CD8-positive, alpha-beta memory T cell (primary cell): Measurements from ENCODE around the gene NAIF1. TPM values are rescaled to one million over a fixed set of nuclear protein-coding genes. Genes with fewer than 3 reads are reported as not detected.

Experiments used
- CTCF ChIA-PET: fragments of 350-600 bp; sonication (Branson Sonifier 250); formaldehyde crosslinking; loops from one replicate; lab custom pipeline; 2021; ENCODE audit warnings: antibody characterized with exemption; lab: Charles Lee
- POLR2A ChIA-PET: fragments of 350-600 bp; sonication (Branson Sonifier 250); formaldehyde crosslinking; loops from one replicate; lab custom pipeline; 2021; ENCODE audit warnings: antibody characterized with exemption; lab: Charles Lee
- DNase-seq, 5 donors: peaks; one replicate each; pipeline versions ENCODE4 v3.0.0 to v3.0.0-alpha.2; 2020 to 2022; ENCODE audit warnings: mixed read lengths in 1 of 5
- H3K27ac ChIP-seq: one replicate; pipeline ENCODE4 v1.7.0; 2013; ENCODE audit warnings: low read depth, mild to moderate bottlenecking, low read length, moderate library complexity
- H3K27me3 ChIP-seq: 2 replicates; pipeline ENCODE4 v1.7.0; 2013; ENCODE audit warnings: low read length, mild to moderate bottlenecking; ENCODE audit not compliant: insufficient read depth, poor library complexity, severe bottlenecking
- H3K36me3 ChIP-seq: 2 replicates; pipeline ENCODE4 v1.7.0; 2013; ENCODE audit warnings: mild to moderate bottlenecking, low read length, moderate library complexity; ENCODE audit not compliant: insufficient read depth
- H3K4me1 ChIP-seq: 2 replicates; pipeline ENCODE4 v1.7.0; 2013; ENCODE audit warnings: mild to moderate bottlenecking, low read length, moderate library complexity; ENCODE audit not compliant: insufficient read depth
- H3K4me3 ChIP-seq: 2 replicates; pipeline ENCODE4 v1.7.0; 2013; ENCODE audit warnings: mild to moderate bottlenecking, low read length
- H3K9me3 ChIP-seq: 2 replicates; pipeline ENCODE4 v1.7.0; 2013; ENCODE audit warnings: mild to moderate bottlenecking, low read length
- H3K27ac Mint-ChIP-seq, 8 donors: one replicate each; pipeline ENCODE4 v1.8.0; 2020 to 2021; ENCODE audit warnings: mixed read lengths in 8 of 8, mild to moderate bottlenecking in 6 of 8, inconsistent platforms in 3 of 8, moderate library complexity in 3 of 8
- H3K27me3 Mint-ChIP-seq, 2 donors: one replicate each; pipeline ENCODE4 v1.8.0; 2020 to 2021; ENCODE audit warnings: mixed read lengths in 2 of 2, mild to moderate bottlenecking in 1 of 2, moderate library complexity in 1 of 2
- H3K36me3 Mint-ChIP-seq, 3 donors: one replicate each; pipeline ENCODE4 v1.8.0; 2020 to 2021; ENCODE audit warnings: mixed read lengths in 3 of 3, inconsistent platforms in 1 of 3, mild to moderate bottlenecking in 1 of 3
- H3K4me1 Mint-ChIP-seq, 3 donors: one replicate each; pipeline ENCODE4 v1.8.0; 2020 to 2021; ENCODE audit warnings: mixed read lengths in 3 of 3, inconsistent platforms in 1 of 3, mild to moderate bottlenecking in 1 of 3
- H3K4me3 Mint-ChIP-seq, 7 donors: one replicate each; pipeline ENCODE4 v1.8.0; 2020 to 2021; ENCODE audit warnings: mixed read lengths in 7 of 7, mild to moderate bottlenecking in 6 of 7, moderate library complexity in 4 of 7, inconsistent platforms in 2 of 7
- H3K9me3 Mint-ChIP-seq, 5 donors: one replicate each; pipeline ENCODE4 v1.8.0; 2020 to 2022; ENCODE audit warnings: mixed read lengths in 5 of 5, mild to moderate bottlenecking in 3 of 5, moderate library complexity in 2 of 5, inconsistent platforms in 1 of 5
- polyA plus RNA-seq: library from polyadenylated mRNA; unstranded; fragments of 300-500 nt; fragmentation: Illumina TruSeq; gene quantifications from one replicate; pipeline ENCODE4 v1.2.3, GENCODE V29; 2021
- total RNA-seq, 2 experiments: library from RNA; stranded (reverse); gene quantifications; one replicate each; pipeline ENCODE4 v1.2.3, GENCODE V29; 2021

The NAIF1 gene
- total and polyA plus RNA-seq, 3 experiments from 2014 or later: 13.1 to 14.0 (median 13.5) TPM

DNA sequence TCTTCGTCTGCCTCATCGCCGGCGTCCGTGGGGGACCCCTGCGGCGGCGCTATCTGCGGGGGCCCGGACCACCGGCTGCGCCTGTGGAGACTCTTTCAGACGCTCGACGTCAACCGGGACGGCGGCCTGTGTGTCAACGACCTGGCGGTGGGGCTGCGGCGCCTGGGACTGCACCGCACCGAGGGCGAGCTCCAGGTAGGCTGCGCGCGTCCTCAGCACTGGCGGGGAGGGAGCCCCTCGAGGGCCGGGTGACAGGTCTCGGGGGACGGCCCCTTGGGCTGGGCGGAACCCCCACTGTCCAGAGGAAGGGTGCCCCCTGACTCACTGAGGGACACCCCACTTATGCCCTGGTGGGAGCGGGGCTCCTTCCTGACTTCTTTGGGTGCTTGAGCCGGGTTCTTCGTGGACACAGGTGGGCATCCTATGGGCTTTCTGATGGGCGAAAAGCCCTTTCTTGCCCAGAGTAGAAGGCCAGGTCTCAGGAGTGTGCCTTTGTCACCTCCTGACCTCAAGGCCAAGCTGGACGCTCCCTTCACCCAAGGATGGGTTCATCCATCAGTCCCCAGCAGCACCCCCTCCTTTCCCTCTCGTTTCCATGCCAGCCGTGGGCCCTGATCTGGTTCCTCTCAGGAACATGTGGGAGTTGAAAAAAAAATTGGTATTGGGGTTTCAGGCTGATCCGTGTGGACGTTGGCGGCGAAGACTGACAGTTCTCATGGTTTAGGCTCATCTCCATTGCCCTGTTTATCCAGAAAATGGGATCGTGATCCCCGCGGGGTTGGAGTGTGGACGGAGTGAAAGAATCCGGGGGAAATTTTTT is 1.5 kb upstream of the NAIF1 start:
- Histone ChIP-seq H3K27ac (peak overlapping the region; percentile 77), H3K36me3 (no peaks in the 10 kb centered on the region), H3K27me3 (no peaks in the 10 kb centered on the region), H3K4me3 (peak overlapping the region; percentile 67), H3K9me3 (no peaks in the 10 kb centered on the region), H3K4me1 (peaks cover 64% of the 10 kb centered on the region)
- DNase-seq: peak in 1 of 5 donors; percentile 37
- ChIA-PET POLR2A (interaction anchor here (1.0 to 1.6 kb wide), 3 partner anchors 89 to 132 kb away, joined by 3 to 5 read pairs (median 3); partner anchors contain the start of gene EEIG1), CTCF (interaction anchor here (1.2 to 1.9 kb wide), 3 partner anchors 49 to 94 kb away, joined by 3 to 5 read pairs (median 5); no protein-coding TSS in a partner anchor)
- Mint-ChIP-seq H3K9me3 (no peaks in the 10 kb centered on the region), H3K4me1 (peaks cover 45 to 59% (median 48%) of the 10 kb centered on the region in 3 donors), H3K4me3 (peak overlapping the region; percentile 92 to 98 (median 96)), H3K36me3 (peaks cover 0 to 13% (median 2%) of the 10 kb centered on the region in 3 donors), H3K27ac (peak overlapping the region; percentile 75 to 93 (median 91)), H3K27me3 (peaks cover 0 to 3% of the 10 kb centered on the region in 2 donors)

DNA sequence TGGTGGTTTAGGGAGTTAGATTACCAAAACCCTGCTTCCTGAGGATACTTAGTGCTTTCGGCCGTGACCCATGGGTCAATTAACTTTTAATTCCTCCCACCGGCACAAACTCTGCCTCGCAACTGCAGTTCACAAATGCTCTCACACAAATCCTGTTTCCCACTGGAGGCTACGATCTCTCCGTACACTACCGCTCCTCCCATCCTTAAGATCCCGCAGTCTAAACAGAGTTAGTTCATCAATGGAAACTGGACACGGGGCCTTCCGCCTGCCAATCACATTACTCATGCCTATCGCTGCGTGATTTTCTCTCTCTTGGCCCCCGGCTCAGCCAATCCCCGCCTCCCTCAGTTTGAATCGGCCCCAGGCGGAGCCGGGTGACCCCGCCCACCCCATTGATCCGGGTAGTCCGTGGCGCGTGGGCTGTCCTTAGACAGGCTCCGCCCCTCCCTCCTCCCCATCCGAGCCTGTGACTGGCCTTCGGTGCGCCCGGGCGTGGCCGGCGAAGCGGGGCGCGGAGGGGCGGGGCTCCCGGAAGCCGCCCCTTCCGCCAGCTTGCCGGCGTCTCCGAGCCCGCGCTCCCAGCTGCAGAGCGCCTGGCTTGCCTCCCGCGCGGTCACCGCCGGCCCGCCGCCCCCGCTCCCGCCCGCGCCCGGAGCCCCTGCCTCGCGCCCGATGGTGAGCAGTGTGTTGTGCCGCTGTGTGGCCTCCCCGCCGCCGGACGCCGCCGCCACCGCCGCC is 695 bp upstream of the NAIF1 start, which contains the start of gene SLC25A25:
Gene SLC25A25 (plus strand): TSS at position 588 of the 741 bp plus-strand sequence. CDS start 88 bp downstream, at position 676.
- H3K27me3 ChIP-seq: no peaks in the 10 kb centered on the region
- Mint-ChIP-seq H3K27me3 (peaks cover 0 to 3% of the 10 kb centered on the region in 2 donors), H3K36me3 (peaks cover 0 to 20% (median 2%) of the 10 kb centered on the region in 3 donors), H3K4me3 (peak within 1 kb of the TSS; percentile 92 to 98 (median 96)), H3K9me3 (no peaks in the 10 kb centered on the region), H3K27ac (peak within 1 kb of the TSS; percentile 75 to 93 (median 91)), H3K4me1 (peaks cover 45 to 58% (median 46%) of the 10 kb centered on the region in 3 donors)
- peaks cover 62% of the 10 kb centered on the region for H3K4me1 ChIP-seq
- CTCF ChIA-PET: interaction anchor here (0.9 to 1.9 kb wide), 11 partner anchors 12 to 124 kb away, joined by 3 to 8 read pairs (median 3); partner anchors contain the start of gene EEIG1
- H3K9me3 ChIP-seq: no peaks in the 10 kb centered on the region
- POLR2A ChIA-PET: interaction anchor here (1.0 to 1.6 kb wide), 7 partner anchors 11 to 616 kb away, joined by 3 to 7 read pairs (median 3); partner anchors contain the start of genes EEIG1, LRSAM1 and RPL12
- H3K4me3 ChIP-seq: peak within 1 kb of the TSS; percentile 99
- DNase-seq: peak; percentile 100
- H3K36me3 ChIP-seq: no peaks in the 10 kb centered on the region
- H3K27ac ChIP-seq: peak within 1 kb of the TSS; percentile 89

DNA sequence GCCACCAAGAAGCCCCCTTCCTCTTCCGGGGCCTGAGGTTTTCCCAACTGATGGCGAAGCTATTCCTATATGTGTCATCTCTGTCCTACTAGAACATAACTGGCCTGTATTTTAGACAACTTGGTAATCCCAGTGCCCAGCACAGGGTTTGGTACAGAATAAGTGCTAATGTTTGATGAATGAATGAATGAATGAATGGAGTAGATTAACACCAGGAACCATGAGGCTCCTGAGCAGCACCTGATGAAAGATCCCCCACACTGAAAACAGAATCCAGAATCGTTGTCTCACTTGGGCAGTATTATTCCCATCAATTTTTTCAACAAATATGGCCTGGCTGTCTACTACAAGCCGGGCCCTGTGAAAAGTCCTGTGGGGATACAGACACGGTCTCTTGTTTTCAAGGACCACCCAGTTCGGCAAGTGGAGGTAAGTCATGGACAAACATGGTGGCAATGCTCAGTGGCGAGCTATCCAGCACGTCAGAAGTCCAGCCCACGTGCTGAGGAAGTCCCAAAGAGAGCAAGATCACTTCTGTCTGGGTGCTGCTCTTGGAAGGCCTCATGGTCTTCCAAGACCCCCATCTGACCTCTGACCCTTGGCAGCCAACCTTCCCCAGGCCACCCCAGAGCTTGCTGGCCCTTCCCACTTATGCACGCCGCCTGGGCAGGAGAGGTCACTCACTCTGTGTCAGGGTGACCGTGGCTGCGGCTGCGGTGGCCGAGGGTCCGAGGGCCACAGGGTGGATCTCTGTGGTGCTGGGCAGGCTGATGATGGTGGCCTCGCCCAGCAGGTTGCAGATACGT is 1.0 kb downstream of the NAIF1 start:
- H3K27ac Mint-ChIP-seq: peak overlapping the region; percentile 77 to 95 (median 92)
- no peaks in the 10 kb centered on the region for H3K9me3 Mint-ChIP-seq
- H3K27me3 Mint-ChIP-seq: peaks cover 0 to 3% of the 10 kb centered on the region in 2 donors
- Histone ChIP-seq H3K27me3 (no peaks in the 10 kb centered on the region), H3K36me3 (no peaks in the 10 kb centered on the region), H3K4me3 (peak overlapping the region; percentile 64), H3K4me1 (peaks cover 62% of the 10 kb centered on the region), H3K27ac (peak overlapping the region; percentile 81), H3K9me3 (no peaks in the 10 kb centered on the region)
- ChIA-PET CTCF (interaction anchor here (1.1 to 1.9 kb wide), 3 partner anchors 31 to 124 kb away, joined by 3 to 8 read pairs (median 6); no protein-coding TSS in a partner anchor), POLR2A (interaction anchor here (0.6 to 0.9 kb wide), 3 partner anchors 13 to 814 kb away, joined by 3 to 4 read pairs (median 3); partner anchors contain the start of gene DPM2)
- H3K36me3 Mint-ChIP-seq: peaks cover 0 to 35% (median 4%) of the 10 kb centered on the region in 3 donors
- peak in 1 of 5 donors; percentile 52 for DNase-seq
- peak overlapping the region in 6 of 7 donors; percentile 77 to 82 (median 80) for H3K4me3 Mint-ChIP-seq
- peaks cover 44 to 60% (median 45%) of the 10 kb centered on the region in 3 donors for H3K4me1 Mint-ChIP-seq

DNA sequence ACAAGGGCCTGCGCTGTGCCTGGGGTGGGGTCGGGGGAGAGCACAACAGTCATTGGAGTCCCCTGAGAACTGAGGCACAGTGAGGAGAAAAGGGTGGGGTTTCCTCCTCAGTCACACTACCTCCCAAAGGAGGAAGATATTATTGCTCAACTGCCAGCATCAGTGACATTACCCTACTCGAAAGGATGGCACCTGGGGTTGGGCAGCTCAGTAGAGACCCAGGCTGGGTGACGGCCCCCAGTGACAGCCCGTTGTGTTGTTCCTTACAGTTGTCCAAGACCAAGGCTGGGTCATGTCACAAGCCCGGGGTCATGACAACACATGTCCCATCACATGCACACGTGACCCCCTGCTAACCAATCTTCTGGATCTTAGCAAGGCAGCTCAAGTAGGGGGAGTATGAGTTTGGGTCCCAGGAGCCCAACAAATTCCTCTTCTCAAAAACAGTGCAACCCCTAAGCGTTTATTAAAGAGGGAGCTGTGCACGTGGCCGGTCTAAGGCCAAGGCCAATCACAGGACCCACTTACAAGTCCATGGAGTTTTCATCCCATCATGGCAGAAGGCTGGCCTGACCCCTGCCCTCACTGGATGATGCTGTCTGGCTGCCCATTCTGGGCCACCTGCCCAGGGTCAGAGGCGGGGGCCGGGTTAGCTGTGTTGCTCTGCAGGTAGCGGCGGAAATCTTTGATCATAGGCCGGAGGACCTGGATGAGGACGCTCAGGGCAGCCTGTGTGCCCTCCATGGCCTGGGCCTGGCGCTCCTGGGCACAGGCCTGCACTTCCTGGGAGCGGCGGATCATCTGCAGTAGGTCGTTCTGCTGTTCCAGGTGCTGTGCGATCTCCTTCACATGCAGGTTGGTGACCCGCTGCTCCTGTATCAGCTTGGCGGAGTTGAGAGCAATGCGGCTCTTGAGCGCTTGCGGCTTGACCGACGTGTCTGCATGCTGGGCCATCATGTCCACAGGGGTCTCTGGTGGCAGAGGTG is 4.0 kb downstream of the NAIF1 start:
- no peak for DNase-seq
- Mint-ChIP-seq H3K36me3 (peaks cover 0 to 26% (median 2%) of the 10 kb centered on the region in 3 donors), H3K27me3 (no peaks in the 10 kb centered on the region), H3K4me1 (peaks cover 33 to 51% (median 33%) of the 10 kb centered on the region in 3 donors), H3K27ac (peak overlapping the region in 3 of 8 donors; percentile 9 to 77 (median 34)), H3K4me3 (peak overlapping the region in 2 of 7 donors; percentile 31 to 63), H3K9me3 (no peaks in the 10 kb centered on the region)
- no peaks in the 10 kb centered on the region for H3K9me3 ChIP-seq
- POLR2A ChIA-PET: interaction anchor here (0.5 kb wide), 1 partner anchor 1561 kb away, joined by 4 read pairs; no protein-coding TSS in a partner anchor
- no peak overlapping the region for H3K27ac ChIP-seq
- H3K27me3 ChIP-seq: no peaks in the 10 kb centered on the region
- peaks cover 57% of the 10 kb centered on the region for H3K4me1 ChIP-seq
- CTCF ChIA-PET: interaction anchor here (1.2 to 2.0 kb wide), 4 partner anchors 16 to 120 kb away, joined by 3 to 6 read pairs (median 4); no protein-coding TSS in a partner anchor
- H3K36me3 ChIP-seq: no peaks in the 10 kb centered on the region
- H3K4me3 ChIP-seq: no peak overlapping the region

DNA sequence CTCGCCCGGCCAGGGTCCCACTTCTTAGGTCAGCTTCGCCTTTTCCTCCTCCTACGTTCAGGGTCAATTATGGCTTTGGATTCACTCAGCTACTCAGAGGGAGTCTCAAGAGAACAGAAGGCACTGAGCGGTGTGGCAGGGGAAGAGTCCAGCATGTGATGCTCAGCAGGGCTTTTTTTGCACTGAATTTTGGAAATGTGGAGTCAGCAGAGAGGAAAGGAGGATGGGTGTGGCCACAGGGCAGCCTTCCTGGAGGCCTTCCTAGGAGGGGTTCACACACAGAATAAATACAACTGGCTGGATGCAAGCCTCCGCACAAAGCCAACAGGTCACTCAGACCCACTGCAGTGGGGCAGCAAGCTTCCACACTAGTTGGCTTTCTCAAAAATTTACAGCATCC is 4.8 kb downstream of the NAIF1 start:
- H3K36me3 ChIP-seq: no peaks in the 10 kb centered on the region
- Mint-ChIP-seq H3K27ac (peak overlapping the region in 7 of 8 donors; percentile 32 to 82 (median 65)), H3K36me3 (peaks cover 0 to 26% (median 2%) of the 10 kb centered on the region in 3 donors), H3K4me3 (peak overlapping the region in 6 of 7 donors; percentile 11 to 77 (median 64)), H3K4me1 (peaks cover 33 to 51% (median 35%) of the 10 kb centered on the region in 3 donors), H3K9me3 (no peaks in the 10 kb centered on the region), H3K27me3 (no peaks in the 10 kb centered on the region)
- ChIA-PET CTCF (interaction anchor here (2.0 kb wide), 1 partner anchor 120 kb away, joined by 6 read pairs; no protein-coding TSS in a partner anchor), POLR2A (interaction anchor here (1.1 to 1.2 kb wide), 2 partner anchors 10 to 45 kb away, joined by 4 to 5 read pairs; no protein-coding TSS in a partner anchor)
- no peak overlapping the region for H3K4me3 ChIP-seq
- H3K27ac ChIP-seq: no peak overlapping the region
- H3K27me3 ChIP-seq: no peaks in the 10 kb centered on the region
- DNase-seq: no peak
- H3K9me3 ChIP-seq: no peaks in the 10 kb centered on the region
- peaks cover 57% of the 10 kb centered on the region for H3K4me1 ChIP-seq

DNA sequence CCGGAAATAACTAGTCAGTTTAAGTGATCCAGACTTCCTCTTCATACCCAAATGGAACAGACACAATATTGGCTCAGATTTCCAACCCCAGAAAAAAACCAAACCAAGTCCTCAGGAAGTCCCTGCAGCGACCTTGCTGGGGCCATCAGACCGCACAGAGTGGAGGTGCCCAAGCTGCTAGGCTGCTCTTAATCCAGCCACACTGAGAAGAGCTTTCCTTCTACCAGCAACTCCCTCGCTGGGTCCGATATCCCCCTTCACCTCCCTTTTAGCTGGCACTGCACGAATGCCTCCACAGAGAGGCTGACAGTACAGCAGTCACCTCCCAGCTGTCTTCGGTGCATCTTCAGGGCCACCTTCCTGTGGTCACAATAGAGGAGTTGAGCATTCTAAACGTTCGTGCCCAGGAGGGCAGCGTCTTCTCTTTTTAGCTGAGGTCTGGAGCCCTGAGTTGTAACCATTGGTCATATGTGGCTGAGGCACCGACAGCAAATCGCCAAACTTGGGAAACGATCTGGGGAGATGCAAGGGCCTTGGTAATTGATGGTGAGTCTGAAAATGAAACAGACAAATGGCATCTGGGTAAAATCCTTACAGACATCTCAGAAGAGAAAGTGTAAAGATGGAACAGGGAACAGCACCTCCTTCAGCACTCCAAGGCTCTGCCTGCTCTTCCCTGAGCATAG is 5.7 kb downstream of the NAIF1 start:
- peak overlapping the region; percentile 38 for H3K4me3 ChIP-seq
- Mint-ChIP-seq H3K4me3 (peak overlapping the region; percentile 3 to 76 (median 70)), H3K36me3 (peaks cover 0 to 26% (median 2%) of the 10 kb centered on the region in 3 donors), H3K27ac (peak overlapping the region; percentile 56 to 88 (median 82)), H3K27me3 (no peaks in the 10 kb centered on the region), H3K9me3 (no peaks in the 10 kb centered on the region), H3K4me1 (peaks cover 33 to 51% (median 37%) of the 10 kb centered on the region in 3 donors)
- ChIA-PET CTCF (interaction anchor here (0.6 kb wide), 1 partner anchor 22 kb away, joined by 3 read pairs; no protein-coding TSS in a partner anchor), POLR2A (interaction anchor here (1.1 to 1.2 kb wide), 2 partner anchors 11 to 46 kb away, joined by 4 to 5 read pairs; no protein-coding TSS in a partner anchor)
- H3K27ac ChIP-seq: no peak overlapping the region
- H3K4me1 ChIP-seq: peaks cover 51% of the 10 kb centered on the region
- no peak for DNase-seq
- no peaks in the 10 kb centered on the region for H3K9me3 ChIP-seq
- H3K27me3 ChIP-seq: no peaks in the 10 kb centered on the region
- no peaks in the 10 kb centered on the region for H3K36me3 ChIP-seq
